Breast epithelium (tissue), 4 donors: ENCODE results near the gene CGAS. TPM values are rescaled to one million over a fixed set of nuclear protein-coding genes. Genes with fewer than 3 reads are reported as not detected.
"Not testable (repeated sequence)": the region's sequence is repeated elsewhere in the genome, so short reads cannot be mapped to it uniquely, and the experiment has no call there.

Source experiments
- DNase-seq, 2 donors: peaks; one replicate each; pipeline ENCODE4 v3.0.0-alpha.2; 2019; ENCODE audit warnings: low spot score in 2 of 2
- H3K27ac ChIP-seq, 2 donors: fragments of 200-600 bp; sonication (generic) in 1 of 2; one replicate each; pipeline ENCODE4 v1.5.1; 2016 to 2019; ENCODE audit warnings: mild to moderate bottlenecking in 1 of 2
- H3K27me3 ChIP-seq, 2 donors: fragments of 200-600 bp; sonication (generic) in 1 of 2; one replicate each; pipeline versions ENCODE4 v1.5.1 to v1.6.0; 2017 to 2019; ENCODE audit warnings: control low read depth in 1 of 2, mild to moderate bottlenecking in 1 of 2
- H3K36me3 ChIP-seq: fragments of 200-600 bp; one replicate; pipeline ENCODE4 v1.5.1; 2019
- H3K4me1 ChIP-seq, 2 donors: fragments of 200-600 bp; sonication (generic); one replicate each; pipeline ENCODE4 v1.5.1; 2016 to 2019; ENCODE audit warnings: control low read depth in 1 of 2
- H3K4me3 ChIP-seq, 3 donors: fragments of 200-600 bp; sonication (generic); 1 replicate in 2 of 3; 2 replicates in 1 of 3; pipeline ENCODE4 v1.5.1; 2016 to 2019; ENCODE audit warnings: mild to moderate bottlenecking in 3 of 3, moderate library complexity in 2 of 3
- H3K9me3 ChIP-seq, 2 donors: fragments of 200-600 bp; sonication (generic) in 1 of 2; one replicate each; pipeline ENCODE4 v1.5.1; 2016 to 2019; ENCODE audit warnings: control low read depth in 1 of 2
- POLR2A ChIP-seq: fragments of 450-650 bp; IDR thresholded peaks from one replicate; pipeline ENCODE4 v1.6.1; 2016; ENCODE audit warnings: antibody characterized with exemption, mild to moderate bottlenecking, moderate library complexity
- POLR2AphosphoS5 ChIP-seq, 3 donors: sonication (generic); formaldehyde crosslinking; IDR thresholded peaks; one replicate each; pipeline ENCODE4 v1.6.1; 2017; ENCODE audit warnings: antibody characterized with exemption in 3 of 3
- intact Hi-C: fragments of 100-400 bp; cut with DNase I; formaldehyde crosslinking; loops from one replicate; pipeline ENCODE4 v1.15.1; 2023; ENCODE audit warnings: low total_unique reads
- total RNA-seq, 3 donors: library from RNA; depleted of rRNA; stranded (reverse); fragments of >200 nt; gene quantifications; one replicate each; pipeline ENCODE4 v1.1.0, GENCODE V29; 2016
- TF ChIP-seq, protein P1 (sequence below), 3 donors: fragments of 450-650 bp; IDR thresholded peaks; one replicate each; pipeline ENCODE4 v1.5.1; 2016 to 2017; ENCODE audit warnings: antibody characterized with exemption in 3 of 3, mild to moderate bottlenecking in 3 of 3, moderate library complexity in 3 of 3

The CGAS gene
- total RNA-seq, 3 donors from 2014 or later: 3.7 to 5.9 (median 3.7) TPM

DNA sequence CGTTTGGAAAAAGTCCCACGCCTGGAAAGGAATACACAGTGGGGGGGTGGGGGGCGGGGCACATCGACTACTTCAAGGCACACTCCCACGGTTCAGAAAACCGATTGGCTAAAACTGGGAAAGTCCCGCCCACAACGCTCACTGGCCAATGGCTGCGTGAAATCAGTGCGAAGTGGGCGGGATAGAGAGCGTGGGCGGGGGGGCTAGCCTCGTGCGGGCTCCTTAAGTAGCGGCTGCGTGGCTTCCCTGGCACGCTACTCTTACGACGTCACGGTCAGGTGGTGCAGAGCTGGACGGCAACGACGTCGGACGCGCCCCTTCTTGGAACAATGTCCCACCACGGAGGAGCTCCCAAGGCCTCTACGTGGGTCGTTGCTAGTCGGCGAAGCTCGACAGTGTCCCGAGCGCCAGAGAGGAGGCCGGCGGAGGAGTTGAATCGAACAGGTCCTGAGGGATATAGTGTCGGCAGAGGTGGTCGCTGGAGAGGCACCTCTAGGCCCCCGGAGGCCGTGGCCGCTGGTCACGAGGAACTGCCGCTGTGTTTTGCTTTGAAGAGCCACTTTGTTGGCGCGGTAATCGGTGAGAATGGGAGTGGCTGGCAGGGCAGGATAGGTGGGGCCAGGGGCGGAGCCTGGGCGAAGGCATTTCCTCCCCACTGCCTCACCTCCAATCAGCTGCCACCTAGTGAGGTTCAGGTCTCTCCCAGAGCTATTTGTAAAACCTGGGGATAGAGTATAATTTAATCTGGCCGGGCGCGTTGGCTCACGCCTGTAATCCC lies 57.3 kb downstream of the CGAS start, which contains the start of gene DDX43:
DDX43 (plus strand) TSS at position 252 of the 778 bp plus-strand sequence; CDS start at position 330, 78 bp downstream.
- peak in 1 of 2 donors; percentile 54 for DNase-seq
- TF ChIP-seq, protein P1, sequence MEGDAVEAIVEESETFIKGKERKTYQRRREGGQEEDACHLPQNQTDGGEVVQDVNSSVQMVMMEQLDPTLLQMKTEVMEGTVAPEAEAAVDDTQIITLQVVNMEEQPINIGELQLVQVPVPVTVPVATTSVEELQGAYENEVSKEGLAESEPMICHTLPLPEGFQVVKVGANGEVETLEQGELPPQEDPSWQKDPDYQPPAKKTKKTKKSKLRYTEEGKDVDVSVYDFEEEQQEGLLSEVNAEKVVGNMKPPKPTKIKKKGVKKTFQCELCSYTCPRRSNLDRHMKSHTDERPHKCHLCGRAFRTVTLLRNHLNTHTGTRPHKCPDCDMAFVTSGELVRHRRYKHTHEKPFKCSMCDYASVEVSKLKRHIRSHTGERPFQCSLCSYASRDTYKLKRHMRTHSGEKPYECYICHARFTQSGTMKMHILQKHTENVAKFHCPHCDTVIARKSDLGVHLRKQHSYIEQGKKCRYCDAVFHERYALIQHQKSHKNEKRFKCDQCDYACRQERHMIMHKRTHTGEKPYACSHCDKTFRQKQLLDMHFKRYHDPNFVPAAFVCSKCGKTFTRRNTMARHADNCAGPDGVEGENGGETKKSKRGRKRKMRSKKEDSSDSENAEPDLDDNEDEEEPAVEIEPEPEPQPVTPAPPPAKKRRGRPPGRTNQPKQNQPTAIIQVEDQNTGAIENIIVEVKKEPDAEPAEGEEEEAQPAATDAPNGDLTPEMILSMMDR (IDR thresholded peaks at IDR 0.05): no peak
- no peak for TF ChIP-seq POLR2AphosphoS5 (IDR thresholded peaks at IDR 0.05)
- TF ChIP-seq POLR2A: no peak
- Histone ChIP-seq H3K27ac (peak within 1 kb of the TSS; percentile 33 to 50), H3K27me3 (no peaks in the 10 kb centered on the region), H3K9me3 (no peaks in the 10 kb centered on the region), H3K36me3 (no peaks in the 10 kb centered on the region), H3K4me3 (peak within 1 kb of the TSS; percentile 22 to 58 (median 31)), H3K4me1 (no peaks in the 10 kb centered on the region)
- intact Hi-C loops: no loop called here

DNA sequence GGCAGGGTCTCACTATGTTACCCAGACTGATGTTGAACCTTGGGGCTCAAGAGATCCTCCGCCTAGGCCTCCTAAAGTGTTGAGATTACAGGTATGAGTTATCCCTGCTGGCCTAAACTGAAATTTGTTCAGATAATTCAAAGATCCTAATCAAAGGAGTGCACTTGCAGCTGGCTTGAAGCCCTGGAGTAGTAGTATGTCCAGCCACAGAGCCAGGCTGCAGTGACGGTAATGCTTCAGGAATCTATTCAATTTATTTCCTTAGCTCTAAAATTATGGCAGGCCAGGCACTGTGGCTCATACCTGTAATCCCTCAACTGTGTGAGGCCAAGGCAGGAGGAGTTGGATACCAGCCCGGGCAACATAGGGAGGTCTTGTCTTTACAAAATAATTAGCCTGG lies 58.8 kb downstream of the CGAS start:
- intact Hi-C loops: no loop called here
- H3K27me3 ChIP-seq: no peaks in the 10 kb centered on the region
- no peak overlapping the region for H3K27ac ChIP-seq
- no peaks in the 10 kb centered on the region for H3K4me1 ChIP-seq
- TF ChIP-seq POLR2A: no peak
- no peak for TF ChIP-seq POLR2AphosphoS5 (IDR thresholded peaks at IDR 0.05)
- no peaks in the 10 kb centered on the region for H3K9me3 ChIP-seq
- H3K4me3 ChIP-seq: no peak overlapping the region
- no peak for DNase-seq
- H3K36me3 ChIP-seq: no peaks in the 10 kb centered on the region

DNA sequence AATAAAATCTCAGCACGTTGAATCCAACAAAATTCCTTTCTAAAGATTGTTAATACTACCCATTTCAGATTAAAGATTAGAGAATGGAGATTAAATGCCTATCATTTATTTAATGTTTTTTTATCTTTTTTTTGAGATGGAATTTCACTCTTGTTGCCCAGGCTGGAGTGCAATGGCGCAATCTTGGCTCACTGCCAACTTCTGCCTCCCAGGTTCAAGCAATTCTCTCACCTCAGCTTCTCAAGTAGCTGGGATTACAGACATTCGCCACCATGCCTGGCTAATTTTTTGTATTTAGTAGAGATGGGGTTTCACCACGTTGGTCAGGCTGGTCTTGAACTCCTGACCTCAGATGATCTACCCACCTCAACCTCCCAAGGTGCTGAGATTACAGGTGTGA lies 59.9 kb downstream of the CGAS start:
- H3K9me3 ChIP-seq, intact Hi-C loops, H3K36me3 ChIP-seq, H3K27me3 ChIP-seq, DNase-seq, H3K27ac ChIP-seq, H3K4me1 ChIP-seq, H3K4me3 ChIP-seq: not testable (repeated sequence)

GRCh38 chr6:73391675-73392074 lies 60.4 kb downstream of the CGAS start:
- no peaks in the 10 kb centered on the region for H3K27me3 ChIP-seq
- no peaks in the 10 kb centered on the region for H3K4me1 ChIP-seq
- H3K36me3 ChIP-seq: no peaks in the 10 kb centered on the region
- no peak overlapping the region for H3K27ac ChIP-seq
- no peak overlapping the region for H3K4me3 ChIP-seq
- no peaks in the 10 kb centered on the region for H3K9me3 ChIP-seq
- no peak for DNase-seq
- TF ChIP-seq POLR2A (no peak), POLR2AphosphoS5 (IDR thresholded peaks at IDR 0.05) (no peak)
- TF ChIP-seq, protein P1 (IDR thresholded peaks at IDR 0.05): no peak
- intact Hi-C loops: no loop called here

DNA sequence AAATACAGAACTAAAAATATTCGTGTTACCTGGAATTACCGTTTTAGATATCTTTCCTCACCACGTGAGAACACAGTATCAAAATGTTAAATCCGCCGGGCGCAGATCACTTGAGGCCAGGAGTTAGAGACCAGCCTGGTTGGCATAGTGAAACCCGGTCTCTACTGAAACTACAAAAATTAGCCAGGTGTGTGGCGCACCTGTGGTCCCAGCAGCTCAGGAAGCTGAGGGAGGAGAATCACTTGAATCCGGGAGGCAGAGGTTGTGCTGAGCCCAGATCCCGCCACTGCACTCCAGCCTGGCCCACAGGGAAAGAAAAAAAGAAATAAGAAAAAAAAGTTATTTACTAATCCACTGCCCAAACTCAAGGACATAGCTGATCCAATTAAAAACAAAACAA lies 62.2 kb downstream of the CGAS start:
- H3K4me1 ChIP-seq: no peaks in the 10 kb centered on the region
- no peaks in the 10 kb centered on the region for H3K27me3 ChIP-seq
- H3K4me3 ChIP-seq: no peak overlapping the region
- no peak for TF ChIP-seq POLR2AphosphoS5 (IDR thresholded peaks at IDR 0.05)
- TF ChIP-seq, protein P1 (IDR thresholded peaks at IDR 0.05): no peak
- no peak for TF ChIP-seq POLR2A
- H3K36me3 ChIP-seq: no peaks in the 10 kb centered on the region
- intact Hi-C loops: no loop called here
- DNase-seq: no peak
- no peak overlapping the region for H3K27ac ChIP-seq
- H3K9me3 ChIP-seq: no peaks in the 10 kb centered on the region

- Histone ChIP-seq H3K9me3 (no peaks in the 10 kb centered on the region), H3K27ac (no peak overlapping the region)
These were observed 63.1 kb downstream of the CGAS start for GRCh38 chr6:73388800-73389512.

More at GRCh38 chr6:73388800-73389512, 63.1 kb downstream of the CGAS start:
- TF ChIP-seq POLR2AphosphoS5 (IDR thresholded peaks at IDR 0.05): no peak
- TF ChIP-seq, protein P1 (IDR thresholded peaks at IDR 0.05): peak in 1 of 3 donors; percentile 38
- Histone ChIP-seq H3K27me3 (no peaks in the 10 kb centered on the region), H3K36me3 (no peaks in the 10 kb centered on the region), H3K4me1 (no peaks in the 10 kb centered on the region), H3K4me3 (peak overlapping the region; percentile 41 to 68 (median 47))
- no peak for DNase-seq
- intact Hi-C loops: no loop called here
